Measurements from ENCODE around the gene IGSF8.
A peak's percentile ranks its signal among the peaks of the same experiment; 100 is the strongest.
"Not testable (repeated sequence)": the region's sequence is repeated elsewhere in the genome, so short reads cannot be mapped to it uniquely, and the experiment has no call there.

Gene IGSF8

GRCh38 chr1:160066829-160067745, 31.3 kb downstream of the IGSF8 start:
- DNase-seq (ENCODE audit: low read depth in 2 of 2): no peak

GRCh38 chr1:160064746-160065145, 33.7 kb downstream of the IGSF8 start:
- DNase-seq (ENCODE audit: low read depth in 2 of 2): no peak

- no peak for DNase-seq (ENCODE audit: low read depth in 2 of 2)
Measured at GRCh38 chr1:160064164-160064563, 34.3 kb downstream of the IGSF8 start.

- no peak for DNase-seq (ENCODE audit: low read depth in 2 of 2)
Measured at GRCh38 chr1:160063176-160063575, 35.2 kb downstream of the IGSF8 start.

GRCh38 chr1:160062230-160062532, 36.2 kb downstream of the IGSF8 start:
- DNase-seq (ENCODE audit: low read depth in 2 of 2): no peak

GRCh38 chr1:160061369-160062229, 36.8 kb downstream of the IGSF8 start:
- DNase-seq (ENCODE audit: low read depth in 2 of 2): no peak

- no peak for DNase-seq (ENCODE audit: low read depth in 2 of 2)
Measured at GRCh38 chr1:160058087-160058486, 40.3 kb downstream of the IGSF8 start.

- no peak for DNase-seq (ENCODE audit: low read depth in 2 of 2)
Measured at GRCh38 chr1:160056648-160057169, 41.7 kb downstream of the IGSF8 start.

- no peak for DNase-seq (ENCODE audit: low read depth in 2 of 2)
Measured at GRCh38 chr1:160053548-160054365, 44.7 kb downstream of the IGSF8 start.

GRCh38 chr1:160052936-160053335, 45.5 kb downstream of the IGSF8 start:
- DNase-seq (ENCODE audit: low read depth in 2 of 2): no peak

GRCh38 chr1:160050619-160051018, 47.8 kb downstream of the IGSF8 start:
- DNase-seq (ENCODE audit: low read depth in 2 of 2): no peak

- DNase-seq (ENCODE audit: low read depth in 2 of 2): not testable (repeated sequence)
Measured at GRCh38 chr1:160050182-160050581, 48.2 kb downstream of the IGSF8 start.

GRCh38 chr1:160049101-160049500, 49.3 kb downstream of the IGSF8 start:
- no peak for DNase-seq (ENCODE audit: low read depth in 2 of 2)

- DNase-seq (ENCODE audit: low read depth in 2 of 2): no peak
Measured at GRCh38 chr1:160048335-160048734, 50.1 kb downstream of the IGSF8 start.

GRCh38 chr1:160047111-160047991, 51.1 kb downstream of the IGSF8 start:
- DNase-seq (ENCODE audit: low read depth in 2 of 2): no peak

GRCh38 chr1:160046494-160047110, 51.8 kb downstream of the IGSF8 start:
- peak; percentile 3 to 25 for DNase-seq (ENCODE audit: low read depth in 2 of 2)

- DNase-seq (ENCODE audit: low read depth in 2 of 2): no peak
Measured at GRCh38 chr1:160045653-160046052, 52.8 kb downstream of the IGSF8 start.

- no peak for DNase-seq (ENCODE audit: low read depth in 2 of 2)
Measured at GRCh38 chr1:160043543-160043942, 54.9 kb downstream of the IGSF8 start.
